H1 (cell line): Measurements from ENCODE around the gene AGAP1. TPM values are rescaled to one million over a fixed set of nuclear protein-coding genes. Genes with fewer than 3 reads are reported as not detected.
A peak's percentile ranks its signal among the peaks of the same experiment; 100 is the strongest.

Source experiments
- CEBPB ChIP-seq: IDR thresholded peaks from 2 replicates; pipeline ENCODE4 v1.6.1; 2012; ENCODE audit warnings: low read depth, low read length
- CREB1 ChIP-seq: IDR thresholded peaks from 2 replicates; pipeline ENCODE4 v1.6.1; 2012; ENCODE audit warnings: inconsistent platforms
- E2F6 ChIP-seq: IDR thresholded peaks from 2 replicates; pipeline ENCODE4 v1.6.1; 2012; ENCODE audit warnings: inconsistent platforms
- JUND ChIP-seq: IDR thresholded peaks from 2 replicates; pipeline ENCODE4 v1.6.1; 2011; ENCODE audit warnings: mild to moderate bottlenecking, improper control_type of control experiment, low read length
- MAX ChIP-seq: IDR thresholded peaks from 2 replicates; pipeline ENCODE4 v1.6.1; 2012; ENCODE audit warnings: inconsistent platforms
- SAP30 ChIP-seq: fragments of 300-600 bp; sonication (generic); IDR thresholded peaks from 2 replicates; pipeline ENCODE4 v1.7.1; 2012; ENCODE audit warnings: low read length, moderate library complexity, mild to moderate bottlenecking, inconsistent platforms; ENCODE audit not compliant: insufficient read depth, insufficient replicate concordance
- SP4 ChIP-seq: IDR thresholded peaks from 2 replicates; pipeline ENCODE4 v1.6.1; 2012; ENCODE audit warnings: low read length, inconsistent platforms
- polyA plus RNA-seq, 7 experiments: library from polyadenylated mRNA; depleted of rRNA in 3 of 7; stranded (reverse) in 5 of 7; unstranded in 2 of 7; fragments of >200 nt in 5 of 7; fragments of 200-250 nt in 2 of 7; gene quantifications; 1 replicate in 5 of 7; 2 replicates in 1 of 7; 4 replicates in 1 of 7; pipeline versions ENCODE4 v1.2.1 to v1.2.3, GENCODE V29; 2011 to 2013; ENCODE audit warnings: missing spikeins in 2 of 7, mixed read lengths in 2 of 7
- total RNA-seq: library from RNA; stranded (reverse); fragmentation: NEBNext Ultra II Directional; extraction: Animal tissue kit (Norgen Biotek cat#: 25700); gene quantifications from 2 replicates; pipeline ENCODE4 v1.2.1, GENCODE V29; 2021
- TF ChIP-seq, protein P1 (sequence below): IDR thresholded peaks from 2 replicates; pipeline ENCODE4 v1.6.1; 2011; ENCODE audit warnings: low read length, improper control_type of control experiment

AGAP1 gene
- total and polyA plus RNA-seq, 2 of the 8 experiments (the other 6 are each of a cell fraction or from before 2014, with no cell fraction given) = 18.1 to 39.4 TPM

DNA sequence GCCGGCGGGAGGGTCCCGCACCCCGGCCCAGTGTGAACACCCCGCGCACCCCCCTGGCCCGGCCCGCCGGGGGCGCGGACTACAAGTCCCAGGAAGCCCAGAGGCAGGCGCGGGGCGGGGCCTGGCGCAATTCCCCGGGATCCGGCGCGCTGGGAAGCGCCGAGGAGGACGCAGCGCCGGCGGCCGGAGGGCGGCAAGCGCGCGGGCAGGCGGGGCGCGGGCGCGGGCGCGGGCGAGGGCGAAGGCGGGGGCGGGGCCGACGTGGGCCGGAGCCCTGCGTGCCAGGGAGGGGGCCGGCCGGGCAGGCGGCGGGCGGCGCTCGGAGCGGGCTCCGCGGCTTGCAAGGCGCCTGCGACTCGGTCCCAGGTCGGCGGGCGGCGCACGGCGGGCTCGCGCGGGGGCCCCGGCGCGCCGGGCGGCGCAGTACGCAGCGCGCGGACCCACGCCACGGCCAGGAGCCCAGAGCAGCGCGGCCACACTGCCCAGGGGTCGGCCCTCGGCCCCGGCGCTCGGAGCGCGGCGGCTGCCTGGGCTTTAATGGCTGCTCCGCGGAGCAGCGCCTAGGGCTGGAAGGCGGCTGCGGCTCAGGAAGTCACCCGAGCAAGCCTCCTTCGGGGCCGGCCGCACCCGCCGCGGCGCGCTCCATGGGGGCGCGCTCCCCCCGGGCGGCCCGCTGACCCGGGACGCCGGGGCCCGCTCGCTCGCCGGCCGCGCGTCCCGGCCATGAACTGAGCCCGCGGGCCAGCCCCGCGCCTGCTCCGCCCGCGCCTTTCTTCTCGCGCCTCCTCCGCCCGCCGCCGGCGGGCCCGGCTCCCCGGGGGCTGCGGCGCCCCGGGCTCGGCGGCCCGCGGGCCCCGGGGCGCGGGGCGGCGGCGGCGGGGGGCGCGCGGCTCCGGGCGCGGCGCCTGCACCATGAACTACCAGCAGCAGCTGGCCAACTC, at the start of gene AGAP1 (continued):
- TF ChIP-seq, protein P1, sequence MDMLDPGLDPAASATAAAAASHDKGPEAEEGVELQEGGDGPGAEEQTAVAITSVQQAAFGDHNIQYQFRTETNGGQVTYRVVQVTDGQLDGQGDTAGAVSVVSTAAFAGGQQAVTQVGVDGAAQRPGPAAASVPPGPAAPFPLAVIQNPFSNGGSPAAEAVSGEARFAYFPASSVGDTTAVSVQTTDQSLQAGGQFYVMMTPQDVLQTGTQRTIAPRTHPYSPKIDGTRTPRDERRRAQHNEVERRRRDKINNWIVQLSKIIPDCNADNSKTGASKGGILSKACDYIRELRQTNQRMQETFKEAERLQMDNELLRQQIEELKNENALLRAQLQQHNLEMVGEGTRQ = no peak
- TF ChIP-seq MAX = peak; percentile 8; the same call in 1 of the 2 replicates
- TF ChIP-seq SAP30 = no peak
- TF ChIP-seq JUND = no peak
- no peak for TF ChIP-seq E2F6
- TF ChIP-seq SP4 = no peak
- peak; percentile 83 for TF ChIP-seq CREB1
- TF ChIP-seq CEBPB = no peak
